Immature natural killer cell (primary cell): ENCODE data around the gene TMEM125. TPM values are rescaled to one million over a fixed set of nuclear protein-coding genes. Genes with fewer than 3 reads are reported as not detected.

Experiments
- DNase-seq, 3 donors: peaks; one replicate each; pipeline ENCODE4 v3.0.0; 2022; ENCODE audit warnings: mixed read lengths in 1 of 3
- H3K27ac Mint-ChIP-seq, 6 donors: one replicate each; pipeline ENCODE4 v1.8.0; 2020; ENCODE audit warnings: mixed read lengths in 6 of 6, mild to moderate bottlenecking in 5 of 6, inconsistent platforms in 4 of 6, moderate library complexity in 3 of 6
- H3K27me3 Mint-ChIP-seq, 3 donors: one replicate each; pipeline ENCODE4 v1.8.0; 2020 to 2021; ENCODE audit warnings: low read depth in 3 of 3, mild to moderate bottlenecking in 3 of 3, mixed read lengths in 3 of 3, moderate library complexity in 3 of 3, inconsistent platforms in 1 of 3
- H3K36me3 Mint-ChIP-seq, 3 donors: one replicate each; pipeline ENCODE4 v1.8.0; 2020; ENCODE audit warnings: mixed read lengths in 3 of 3, inconsistent platforms in 2 of 3, mild to moderate bottlenecking in 2 of 3
- H3K4me1 Mint-ChIP-seq, 2 donors: one replicate each; pipeline ENCODE4 v1.8.0; 2020; ENCODE audit warnings: inconsistent platforms in 2 of 2, mild to moderate bottlenecking in 2 of 2, mixed read lengths in 2 of 2, moderate library complexity in 1 of 2
- H3K4me3 Mint-ChIP-seq, 5 donors: one replicate each; pipeline ENCODE4 v1.8.0; 2020; ENCODE audit warnings: mild to moderate bottlenecking in 5 of 5, mixed read lengths in 5 of 5, inconsistent platforms in 3 of 5, moderate library complexity in 3 of 5
- H3K9me3 Mint-ChIP-seq, 6 donors: one replicate each; pipeline ENCODE4 v1.8.0; 2020; ENCODE audit warnings: mild to moderate bottlenecking in 6 of 6, mixed read lengths in 6 of 6, inconsistent platforms in 4 of 6, moderate library complexity in 3 of 6
- polyA plus RNA-seq, 3 donors: library from polyadenylated mRNA; unstranded; fragments of 300-500 nt; fragmentation: Illumina TruSeq; gene quantifications; one replicate each; pipeline ENCODE4 v1.2.3, GENCODE V29; 2021

The TMEM125 gene
- polyA plus RNA-seq, 3 donors from 2014 or later: 0.53 to 3.7 TPM; not detected in 1

DNA sequence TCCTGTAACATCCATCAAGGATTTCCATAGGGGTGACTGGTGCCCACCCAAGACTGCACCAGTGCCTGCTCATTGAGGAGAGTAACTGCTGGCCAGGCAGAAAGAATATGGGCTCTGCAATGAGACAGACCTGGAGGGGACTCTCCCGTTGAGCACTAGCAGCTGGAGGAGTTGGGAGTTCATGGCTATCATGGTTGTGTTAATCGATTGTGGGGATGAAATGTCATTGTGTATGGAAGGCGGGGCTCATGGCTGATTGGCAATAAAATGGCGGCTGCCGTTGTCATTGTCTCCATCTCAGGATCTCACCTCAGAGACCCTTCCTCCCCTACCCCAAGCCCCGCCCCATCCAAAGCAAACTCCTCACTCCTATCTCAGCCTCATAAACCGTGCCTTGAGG is 3.9 kb downstream of the TMEM125 start:
- H3K27ac Mint-ChIP-seq: peak overlapping the region in 2 of 6 donors; percentile 40 to 72
- H3K36me3 Mint-ChIP-seq: peaks cover 0 to 4% (median 0%) of the 10 kb centered on the region in 3 donors
- peaks cover 30 to 31% of the 10 kb centered on the region in 2 donors for H3K4me1 Mint-ChIP-seq
- H3K27me3 Mint-ChIP-seq: peaks cover 4 to 6% (median 4%) of the 10 kb centered on the region in 3 donors
- DNase-seq: no peak
- no peak overlapping the region for H3K4me3 Mint-ChIP-seq
- H3K9me3 Mint-ChIP-seq: no peaks in the 10 kb centered on the region

DNA sequence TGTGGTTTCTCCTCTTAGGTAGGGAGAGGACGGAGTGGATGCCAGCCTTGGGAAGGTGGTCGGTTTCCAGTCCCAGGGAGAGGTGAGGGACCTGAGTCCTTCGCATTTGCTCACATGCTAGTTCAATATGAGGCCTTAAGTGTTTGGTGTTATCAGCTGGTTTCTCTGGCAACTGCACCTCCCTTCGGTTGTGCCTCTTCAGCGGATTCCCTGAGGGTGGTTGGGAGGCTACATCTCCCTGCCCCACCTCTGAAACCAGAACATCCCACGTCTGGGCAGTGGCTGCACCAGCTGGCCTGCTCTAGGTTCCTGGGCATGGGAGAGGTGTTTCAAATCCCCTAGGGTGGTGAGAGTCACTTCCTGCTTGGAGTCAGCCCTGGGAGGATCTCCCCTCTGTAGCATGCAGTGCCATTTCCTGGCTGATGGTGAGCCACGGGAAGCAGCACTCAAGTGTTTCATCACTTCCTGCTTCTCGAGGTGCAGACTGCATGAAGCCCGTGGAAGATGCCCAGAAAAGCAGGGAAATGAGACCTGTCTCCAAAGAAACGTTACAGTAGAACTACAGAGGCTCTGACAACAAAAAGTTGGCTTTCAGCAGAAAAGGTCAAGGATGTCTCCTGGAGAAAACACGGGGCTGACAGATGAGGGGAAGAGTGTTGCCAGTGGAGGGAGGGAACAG is 4.5 kb downstream of the TMEM125 start:
- Mint-ChIP-seq H3K27me3 (peaks cover 4% of the 10 kb centered on the region in 3 donors), H3K4me3 (peak overlapping the region; percentile 35 to 83 (median 58)), H3K27ac (peak overlapping the region; percentile 25 to 85 (median 56)), H3K36me3 (peaks cover 0 to 4% (median 0%) of the 10 kb centered on the region in 3 donors), H3K9me3 (no peaks in the 10 kb centered on the region), H3K4me1 (peaks cover 30 to 31% of the 10 kb centered on the region in 2 donors)
- DNase-seq: peak; percentile 21 to 25 (median 21)

DNA sequence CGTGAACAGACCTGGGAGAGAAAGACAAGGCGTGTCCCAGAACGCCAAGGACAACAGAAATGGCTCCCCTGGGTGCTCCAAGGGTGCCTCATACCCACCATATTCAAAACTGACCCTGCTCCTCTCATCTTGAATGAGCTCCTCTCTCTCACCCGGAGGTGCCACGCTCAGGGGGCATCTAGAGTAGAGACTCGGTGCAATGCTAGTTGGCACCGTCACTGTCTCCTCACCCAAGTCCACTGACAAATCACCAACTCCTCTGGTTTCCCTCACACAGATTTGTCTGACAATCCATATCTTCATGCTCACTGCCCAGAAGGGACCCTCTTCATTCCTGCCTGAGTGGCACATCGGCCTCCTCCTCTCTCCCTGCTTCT is 5.0 kb downstream of the TMEM125 start:
- Mint-ChIP-seq H3K9me3 (no peaks in the 10 kb centered on the region), H3K4me1 (peaks cover 30 to 31% of the 10 kb centered on the region in 2 donors), H3K27me3 (peaks cover 2 to 4% (median 4%) of the 10 kb centered on the region in 3 donors), H3K27ac (peak overlapping the region in 5 of 6 donors; percentile 51 to 85 (median 72)), H3K4me3 (peak overlapping the region; percentile 35 to 83 (median 58)), H3K36me3 (peaks cover 0 to 4% (median 0%) of the 10 kb centered on the region in 3 donors)
- no peak for DNase-seq

DNA sequence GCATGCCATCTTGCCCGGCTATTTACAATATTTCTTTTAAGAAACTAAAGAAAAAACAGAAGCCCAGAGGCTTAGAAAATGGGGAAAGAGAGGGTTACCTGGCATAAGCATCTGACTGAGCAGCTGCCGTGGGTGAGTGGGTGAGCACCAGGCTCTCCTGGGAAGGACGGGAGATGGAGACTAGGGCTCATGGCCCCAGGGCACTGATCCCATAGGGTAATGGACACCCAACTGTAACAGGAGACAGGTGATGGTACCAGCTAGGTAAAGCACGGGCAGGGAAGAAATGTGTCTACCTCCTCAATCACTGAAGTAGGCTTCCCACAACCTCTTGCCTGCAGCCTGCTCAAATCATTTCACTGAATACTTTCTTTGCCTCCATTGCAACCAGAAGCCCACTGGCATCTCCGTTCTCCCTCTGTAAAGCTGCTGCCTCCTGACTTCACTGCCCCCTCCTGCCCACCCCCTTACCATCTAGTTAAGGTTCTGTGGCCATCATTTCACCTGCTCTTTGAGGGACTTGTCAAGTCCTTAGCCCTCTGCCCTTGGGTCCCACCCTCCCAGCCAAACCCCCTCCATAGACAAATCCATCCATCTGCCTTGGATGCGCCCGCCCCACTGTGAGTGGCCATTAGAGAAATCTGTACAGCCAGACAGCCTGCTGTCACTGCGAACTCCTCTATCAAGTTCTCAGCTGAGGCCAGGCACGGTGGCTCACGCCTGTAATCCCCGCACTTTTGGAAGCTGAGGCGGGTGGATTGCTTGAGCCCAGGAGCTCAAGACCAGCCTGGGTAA is 6.2 kb downstream of the TMEM125 start:
- H3K27ac Mint-ChIP-seq: peak overlapping the region in 1 of 6 donors; percentile 2
- H3K9me3 Mint-ChIP-seq: no peaks in the 10 kb centered on the region
- H3K4me1 Mint-ChIP-seq: peaks cover 19 to 21% of the 10 kb centered on the region in 2 donors
- no peak for DNase-seq
- peaks cover 0 to 4% (median 0%) of the 10 kb centered on the region in 3 donors for H3K36me3 Mint-ChIP-seq
- H3K4me3 Mint-ChIP-seq: no peak overlapping the region
- peaks cover 0 to 4% (median 2%) of the 10 kb centered on the region in 3 donors for H3K27me3 Mint-ChIP-seq

DNA sequence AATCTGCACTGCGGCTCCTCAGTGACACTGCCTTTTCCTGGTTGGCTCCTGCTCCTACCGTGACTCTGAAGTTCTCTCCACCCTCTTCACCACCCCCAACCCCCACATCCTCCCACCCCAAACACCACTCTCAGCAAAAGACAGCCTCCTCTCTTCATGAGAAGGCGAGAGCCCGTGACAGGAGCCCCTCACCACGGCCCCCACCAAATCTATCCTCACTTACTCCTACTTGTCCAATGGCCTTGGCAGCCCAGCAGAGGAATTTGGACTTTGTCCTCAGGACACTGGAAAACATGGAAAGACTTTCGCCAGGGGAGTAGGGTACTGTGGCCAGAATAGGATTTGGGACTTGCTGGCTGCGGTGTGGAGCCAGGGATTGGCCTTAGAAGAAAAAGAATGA is 6.9 kb downstream of the TMEM125 start:
- Mint-ChIP-seq H3K27ac (no peak overlapping the region), H3K4me1 (peaks cover 15% of the 10 kb centered on the region in 2 donors), H3K36me3 (peaks cover 0 to 4% (median 0%) of the 10 kb centered on the region in 3 donors), H3K27me3 (peaks cover 0 to 2% (median 0%) of the 10 kb centered on the region in 3 donors), H3K9me3 (no peaks in the 10 kb centered on the region), H3K4me3 (no peak overlapping the region)
- DNase-seq: no peak

DNA sequence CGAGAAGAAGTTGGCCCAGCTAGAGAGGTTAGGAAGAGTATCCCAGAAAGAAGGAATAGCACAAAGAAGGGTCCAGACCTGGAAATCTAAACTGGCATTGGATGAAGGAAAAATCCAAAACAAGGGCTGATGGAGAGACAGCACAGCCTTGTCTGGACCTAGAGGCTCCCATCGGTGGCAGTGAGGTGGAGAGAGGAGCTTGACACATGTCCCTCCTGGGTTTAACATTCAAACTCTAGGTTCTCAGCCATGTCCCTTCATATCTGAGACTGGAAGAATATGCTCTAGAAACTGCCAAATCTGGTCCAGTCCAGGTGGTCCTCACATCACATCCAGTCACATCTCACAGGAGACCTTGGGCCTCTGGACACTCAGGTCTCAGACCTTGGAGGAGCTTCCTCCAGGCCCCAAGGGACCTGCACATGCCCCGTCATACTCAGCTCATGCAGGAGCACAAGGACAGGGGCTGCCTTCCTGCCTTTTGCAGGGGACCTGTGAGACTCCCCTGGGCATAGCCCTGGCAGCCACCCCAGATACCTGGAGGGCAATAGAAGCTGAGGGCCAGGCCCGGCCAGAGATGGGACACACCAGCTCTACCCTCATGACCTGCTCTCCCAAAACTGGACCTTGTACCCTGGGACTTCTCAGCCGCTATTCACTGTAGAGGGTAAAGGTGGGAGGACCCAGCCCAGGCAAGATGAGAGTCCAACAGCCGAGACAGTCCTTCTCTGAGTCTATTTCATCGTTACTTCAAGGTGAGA is 7.5 kb downstream of the TMEM125 start:
- no peak overlapping the region for H3K4me3 Mint-ChIP-seq
- H3K4me1 Mint-ChIP-seq: peaks cover 13 to 14% of the 10 kb centered on the region in 2 donors
- no peak for DNase-seq
- no peak overlapping the region for H3K27ac Mint-ChIP-seq
- H3K36me3 Mint-ChIP-seq: peaks cover 0 to 4% (median 0%) of the 10 kb centered on the region in 3 donors
- H3K9me3 Mint-ChIP-seq: no peaks in the 10 kb centered on the region
- peaks cover 0 to 2% (median 0%) of the 10 kb centered on the region in 3 donors for H3K27me3 Mint-ChIP-seq

DNA sequence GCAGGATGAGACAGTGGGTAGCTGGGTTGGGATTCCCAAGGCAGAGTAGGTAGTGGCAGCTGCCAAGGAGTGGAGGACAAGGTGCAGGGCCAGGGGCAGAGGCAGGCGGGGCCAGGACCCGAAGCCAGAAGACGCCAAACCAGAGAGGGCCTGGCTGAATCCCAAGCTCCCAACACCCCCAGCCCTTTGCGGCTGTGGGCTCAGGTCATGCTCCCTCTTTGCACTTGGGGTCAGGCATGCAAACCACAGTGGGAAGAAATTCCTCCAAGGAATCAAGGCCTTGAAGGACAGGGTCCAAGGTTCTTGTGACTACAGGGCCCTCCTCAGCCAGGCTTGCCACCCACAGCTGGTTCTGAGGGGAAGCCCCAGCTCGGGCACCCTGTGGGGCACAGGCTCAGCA is 9.4 kb downstream of the TMEM125 start:
- Mint-ChIP-seq H3K36me3 (peaks cover 0 to 4% (median 0%) of the 10 kb centered on the region in 3 donors), H3K27me3 (peaks cover 0 to 2% (median 0%) of the 10 kb centered on the region in 3 donors), H3K4me1 (peaks cover 10 to 12% of the 10 kb centered on the region in 2 donors), H3K9me3 (no peaks in the 10 kb centered on the region), H3K4me3 (no peak overlapping the region), H3K27ac (no peak overlapping the region)
- DNase-seq: no peak

DNA sequence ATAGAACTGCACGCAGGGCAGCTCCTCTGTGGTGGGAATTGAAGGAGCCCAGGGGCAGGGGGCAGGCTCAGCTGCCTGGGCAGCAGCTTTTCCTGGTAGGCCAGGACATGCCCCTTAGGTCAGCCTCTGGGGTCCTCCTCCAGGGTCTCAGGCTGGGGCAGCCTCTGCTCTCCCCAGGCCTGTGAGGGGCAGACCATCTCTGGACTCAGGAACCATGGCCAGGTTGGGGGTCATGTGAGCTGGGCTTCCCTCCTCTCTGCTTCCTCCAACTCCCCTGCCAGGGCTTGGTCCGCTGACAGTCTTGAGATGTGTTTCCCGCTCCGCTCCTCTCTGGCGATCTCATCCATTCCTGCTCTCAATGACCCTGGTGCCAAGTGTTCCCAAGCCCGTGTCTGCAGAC is 9.9 kb downstream of the TMEM125 start:
- Mint-ChIP-seq H3K4me1 (peaks cover 5 to 7% of the 10 kb centered on the region in 2 donors), H3K27ac (no peak overlapping the region), H3K27me3 (no peaks in the 10 kb centered on the region), H3K36me3 (no peaks in the 10 kb centered on the region), H3K4me3 (no peak overlapping the region), H3K9me3 (no peaks in the 10 kb centered on the region)
- DNase-seq: no peak

DNA sequence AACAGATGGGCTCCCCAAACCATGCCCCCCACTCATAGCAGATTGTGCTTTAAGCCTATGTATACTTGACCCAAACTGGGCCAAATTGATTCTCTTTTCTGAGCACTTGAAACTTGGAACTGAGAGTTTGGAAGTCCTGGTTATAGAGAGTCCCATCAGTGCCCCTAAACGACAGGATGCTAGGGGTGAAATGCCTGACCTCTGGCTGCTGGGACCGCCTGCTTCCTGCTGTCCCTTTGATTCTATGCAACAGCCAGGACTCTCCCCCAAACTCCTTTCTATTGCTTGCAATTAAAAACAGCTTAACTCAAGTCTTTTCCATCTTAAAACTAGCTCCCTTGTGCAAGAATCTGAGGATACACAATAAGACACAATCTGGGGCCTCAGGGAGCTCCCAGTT is 10.9 kb downstream of the TMEM125 start:
- H3K27me3 Mint-ChIP-seq: no peaks in the 10 kb centered on the region
- H3K36me3 Mint-ChIP-seq: no peaks in the 10 kb centered on the region
- H3K27ac Mint-ChIP-seq: no peak overlapping the region
- no peak overlapping the region for H3K4me3 Mint-ChIP-seq
- H3K4me1 Mint-ChIP-seq: peaks cover 0 to 1% of the 10 kb centered on the region in 2 donors
- H3K9me3 Mint-ChIP-seq: no peaks in the 10 kb centered on the region
- no peak for DNase-seq

DNA sequence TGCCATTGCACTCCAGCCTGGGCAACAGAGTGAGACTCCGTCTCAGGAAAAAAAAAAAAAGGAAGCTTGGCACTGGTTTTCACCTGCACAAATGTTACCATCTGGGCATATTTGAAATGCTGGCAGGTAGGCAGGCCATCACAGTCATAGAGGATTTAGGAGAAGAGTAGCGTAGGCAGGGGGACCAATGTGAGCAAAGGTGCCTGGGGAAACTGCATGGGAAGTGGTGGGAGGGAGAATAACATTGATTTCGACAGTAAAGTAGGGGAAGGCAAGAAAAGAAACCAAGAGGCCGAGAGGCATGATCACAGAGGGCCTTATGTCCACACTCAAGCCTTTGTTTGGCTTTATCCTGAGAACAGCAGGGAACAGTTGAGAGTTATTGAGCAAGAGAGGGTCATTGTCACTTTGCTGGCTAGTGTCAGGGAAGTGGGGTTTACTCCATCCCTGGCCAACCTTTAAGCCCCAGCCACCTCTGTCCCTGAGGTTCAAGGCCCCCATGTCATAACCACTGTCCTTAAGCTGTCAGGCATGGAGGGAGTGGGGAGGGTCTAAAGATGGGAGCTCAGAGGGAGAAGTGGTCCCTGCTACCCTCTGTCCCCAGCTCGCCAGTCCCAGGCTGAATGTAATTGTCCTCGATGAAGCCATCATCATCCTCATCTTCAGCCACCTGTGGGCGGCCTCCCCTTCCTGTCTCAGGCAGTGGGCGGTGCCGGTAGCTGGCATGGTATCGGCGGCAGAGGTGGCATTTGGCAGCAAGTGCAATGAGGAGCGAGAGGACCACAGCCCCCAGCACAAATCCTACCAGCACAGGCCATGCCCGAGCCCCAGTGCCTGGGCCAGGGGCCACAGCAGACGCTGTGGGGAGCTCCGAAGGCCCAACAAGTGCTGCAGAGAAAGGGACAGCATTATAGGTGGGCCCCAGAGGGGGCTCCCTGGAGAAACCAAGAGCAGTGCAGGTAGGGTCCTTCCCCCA is 12.7 kb downstream of the TMEM125 start:
- Mint-ChIP-seq H3K27ac (no peak overlapping the region), H3K4me1 (peaks cover 0 to 1% of the 10 kb centered on the region in 2 donors), H3K36me3 (no peaks in the 10 kb centered on the region), H3K4me3 (no peak overlapping the region), H3K27me3 (no peaks in the 10 kb centered on the region), H3K9me3 (no peaks in the 10 kb centered on the region)
- DNase-seq: no peak

DNA sequence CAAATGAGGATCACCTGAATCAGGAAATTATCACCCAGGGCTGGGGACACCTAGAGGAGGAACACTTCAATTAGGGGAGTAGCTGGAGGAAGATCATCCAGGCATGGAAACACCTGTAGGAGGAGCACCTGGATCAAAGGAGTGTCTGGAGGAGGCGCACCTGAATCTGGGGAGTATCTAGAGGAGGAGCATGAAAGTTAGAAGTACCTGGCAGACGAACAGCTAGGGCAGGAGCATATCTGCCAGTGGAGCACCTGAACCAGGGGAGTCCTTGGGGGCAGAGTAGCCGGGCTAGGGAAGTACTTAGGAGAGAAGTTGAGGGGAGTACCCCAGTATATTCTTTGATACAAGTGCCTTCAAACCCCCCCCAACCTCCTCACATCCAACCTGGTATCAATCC is 14.3 kb downstream of the TMEM125 start:
- H3K4me3 Mint-ChIP-seq: no peak overlapping the region
- DNase-seq: no peak
- peaks cover 0 to 1% of the 10 kb centered on the region in 2 donors for H3K4me1 Mint-ChIP-seq
- no peaks in the 10 kb centered on the region for H3K27me3 Mint-ChIP-seq
- no peaks in the 10 kb centered on the region for H3K36me3 Mint-ChIP-seq
- H3K9me3 Mint-ChIP-seq: no peaks in the 10 kb centered on the region
- H3K27ac Mint-ChIP-seq: peak overlapping the region in 1 of 6 donors; percentile 40

DNA sequence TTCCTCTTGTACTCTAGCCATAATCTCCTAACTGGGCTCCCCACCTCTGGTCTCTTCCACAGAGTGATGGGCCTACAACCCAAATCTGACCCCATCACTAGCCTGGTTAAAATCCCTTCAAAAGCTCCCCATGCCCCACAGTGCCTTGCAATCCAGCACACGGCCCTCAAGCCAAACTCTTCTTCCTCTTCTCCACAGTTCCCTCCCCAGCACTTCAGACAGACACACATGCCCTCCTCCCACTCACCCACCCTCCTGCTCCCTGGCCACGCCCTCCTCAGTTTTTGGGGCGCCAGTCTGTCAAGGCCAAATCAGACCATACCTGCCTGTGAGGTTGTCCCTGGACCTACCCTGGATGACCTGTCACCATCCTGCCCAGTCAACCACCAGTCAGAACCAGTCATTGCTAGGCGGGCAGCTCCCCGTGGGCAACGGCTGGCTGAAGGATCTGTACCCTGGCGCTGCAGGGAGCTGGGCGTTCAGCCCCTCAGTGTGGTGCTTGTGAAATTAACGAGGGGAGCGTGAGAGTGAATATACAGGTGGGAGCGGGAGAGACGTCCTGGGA is 14.8 kb downstream of the TMEM125 start:
- no peak overlapping the region for H3K27ac Mint-ChIP-seq
- H3K4me1 Mint-ChIP-seq: peaks cover 0 to 1% of the 10 kb centered on the region in 2 donors
- DNase-seq: no peak
- no peaks in the 10 kb centered on the region for H3K9me3 Mint-ChIP-seq
- H3K4me3 Mint-ChIP-seq: no peak overlapping the region
- no peaks in the 10 kb centered on the region for H3K27me3 Mint-ChIP-seq
- H3K36me3 Mint-ChIP-seq: no peaks in the 10 kb centered on the region
